GM18508 (cell line): ENCODE measurements around the gene MR1.

ENCODE experiments used
- ATAC-seq: cut with Tn5 transposase; IDR thresholded peaks from one replicate; pipeline ENCODE4 v1.9.1; 2021; ENCODE audit warnings: moderate number of reproducible peaks; ENCODE audit not compliant: insufficient read depth, unreplicated experiment

Gene MR1

DNA sequence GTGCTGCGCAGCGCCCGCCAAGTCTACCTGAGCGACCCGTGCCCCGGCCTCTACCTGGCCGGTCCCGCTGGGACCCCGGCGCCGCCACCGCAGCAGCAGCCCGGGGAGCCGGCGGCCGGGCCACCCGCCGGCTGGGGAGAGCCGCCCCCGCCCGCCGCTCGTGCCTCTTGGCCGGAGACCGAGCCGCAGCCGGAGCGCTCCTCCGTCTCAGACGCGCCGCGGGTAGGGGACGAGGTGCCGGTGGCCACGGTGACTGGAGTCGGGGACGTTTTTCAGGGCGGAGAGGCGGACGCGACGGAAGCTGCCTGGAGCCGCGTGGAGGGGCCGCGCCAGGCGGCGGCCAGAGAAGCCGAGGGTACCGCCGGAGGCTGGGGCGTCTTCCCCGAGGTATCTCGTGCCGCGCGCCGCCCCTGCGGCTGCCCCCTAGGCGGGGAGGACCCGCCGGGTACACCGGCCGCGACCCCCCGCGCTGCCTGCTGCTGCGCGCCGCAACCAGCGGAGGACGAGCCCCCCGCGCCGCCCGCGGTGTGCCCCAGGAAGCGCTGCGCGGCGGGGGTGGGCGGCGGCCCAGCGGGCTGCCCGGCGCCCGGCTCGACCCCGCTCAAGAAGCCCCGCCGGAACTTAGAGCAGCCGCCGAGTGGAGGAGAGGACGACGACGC lies 55.4 kb downstream of the MR1 start:
- no peak for ATAC-seq

DNA sequence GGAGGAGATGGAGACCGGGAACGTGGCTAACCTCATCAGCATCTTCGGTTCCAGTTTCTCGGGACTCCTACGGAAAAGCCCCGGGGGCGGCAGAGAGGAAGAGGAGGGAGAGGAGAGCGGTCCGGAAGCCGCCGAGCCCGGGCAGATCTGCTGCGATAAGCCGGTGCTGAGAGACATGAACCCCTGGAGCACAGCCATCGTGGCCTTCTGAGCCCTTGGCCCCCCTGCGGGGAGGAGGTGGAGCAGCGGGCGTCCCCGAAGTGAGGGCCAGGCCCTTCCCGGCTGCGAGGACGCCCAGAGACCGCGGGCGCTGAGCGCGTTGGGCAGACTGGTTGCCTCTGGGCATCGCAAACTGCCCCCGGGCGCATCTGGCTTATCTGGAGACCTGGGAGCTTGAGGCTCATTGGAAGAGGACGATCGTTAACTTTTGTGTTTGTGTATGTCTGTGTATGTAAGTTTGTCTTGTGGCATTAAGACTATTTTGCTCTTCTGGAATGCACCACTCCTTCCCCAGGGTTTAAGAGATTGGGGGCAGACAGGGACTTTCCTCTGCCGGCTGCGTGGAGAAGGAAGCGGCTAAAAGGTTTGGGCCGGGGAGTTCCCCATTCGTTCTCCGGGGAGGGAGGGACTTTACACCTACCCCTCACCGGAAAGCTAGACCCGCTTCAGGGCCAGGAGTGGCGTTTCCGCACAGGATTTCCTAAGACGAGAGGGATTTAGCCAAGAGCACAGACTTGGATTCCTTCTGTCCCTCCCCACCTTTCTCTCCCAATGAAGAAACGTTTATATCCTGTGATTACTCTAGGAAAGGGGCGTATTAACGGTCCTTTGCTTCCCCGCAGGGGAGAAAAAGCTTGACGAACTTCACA lies 56.1 kb downstream of the MR1 start:
- no peak for ATAC-seq

DNA sequence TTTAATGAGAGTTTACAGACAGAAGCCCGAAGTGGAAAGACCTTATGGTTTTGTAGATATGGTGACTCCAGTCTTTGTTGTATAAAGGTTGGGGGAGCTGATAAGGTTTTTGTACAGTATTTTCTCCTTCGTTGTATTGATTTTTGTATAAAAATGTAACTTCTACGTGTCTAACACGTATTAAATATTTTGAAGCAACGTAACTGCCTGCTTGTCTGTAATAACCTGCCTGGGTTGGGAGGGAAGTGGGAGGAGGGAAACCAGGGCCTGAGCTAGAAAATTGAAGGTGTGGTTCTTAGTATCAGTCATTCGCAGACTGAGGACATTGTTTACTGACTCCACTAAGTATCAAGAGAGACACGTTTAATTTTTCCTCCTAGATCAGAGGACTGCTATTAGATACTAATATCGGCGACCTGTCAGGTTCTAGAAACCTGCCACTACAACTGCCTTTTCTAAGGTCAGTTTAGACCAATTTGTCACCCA lies 56.9 kb downstream of the MR1 start:
- no peak for ATAC-seq

DNA sequence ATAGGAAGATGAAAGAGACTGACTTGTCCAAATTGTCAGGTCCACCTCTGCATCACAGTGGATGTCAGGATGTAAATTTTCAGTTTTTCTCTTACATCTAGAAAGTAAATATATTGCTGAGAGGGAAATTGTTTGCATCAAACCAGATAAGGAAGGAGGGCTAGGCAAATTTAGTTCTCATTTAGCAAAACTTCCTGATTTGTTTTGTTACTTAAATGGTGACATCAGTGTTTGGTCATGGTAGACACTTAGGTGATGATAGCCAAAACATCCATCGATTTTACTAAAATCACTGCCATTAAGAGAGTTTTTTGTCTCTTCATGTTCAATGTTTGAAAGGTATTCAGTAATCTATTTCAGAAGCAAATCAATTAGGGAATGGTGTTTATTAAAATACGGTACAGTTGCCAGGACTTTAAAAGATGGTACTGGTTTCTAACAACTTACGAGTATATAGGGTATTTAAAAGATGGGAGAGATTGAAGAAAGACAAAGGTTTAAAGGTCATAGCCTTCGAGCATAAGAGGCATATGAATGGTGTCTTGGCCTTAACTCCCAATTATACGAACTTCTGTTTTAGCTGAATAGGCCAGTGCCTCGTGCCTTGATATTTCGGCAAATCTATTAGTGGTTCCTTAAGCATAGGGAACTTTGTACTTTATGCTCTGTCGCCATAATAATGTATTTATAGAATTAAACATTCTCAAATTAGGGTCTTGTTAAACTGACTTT lies 57.7 kb downstream of the MR1 start:
- no peak for ATAC-seq

- ATAC-seq = no peak
Observed at GRCh38 chr1:181092056-181092455, 58.3 kb downstream of the MR1 start.

DNA sequence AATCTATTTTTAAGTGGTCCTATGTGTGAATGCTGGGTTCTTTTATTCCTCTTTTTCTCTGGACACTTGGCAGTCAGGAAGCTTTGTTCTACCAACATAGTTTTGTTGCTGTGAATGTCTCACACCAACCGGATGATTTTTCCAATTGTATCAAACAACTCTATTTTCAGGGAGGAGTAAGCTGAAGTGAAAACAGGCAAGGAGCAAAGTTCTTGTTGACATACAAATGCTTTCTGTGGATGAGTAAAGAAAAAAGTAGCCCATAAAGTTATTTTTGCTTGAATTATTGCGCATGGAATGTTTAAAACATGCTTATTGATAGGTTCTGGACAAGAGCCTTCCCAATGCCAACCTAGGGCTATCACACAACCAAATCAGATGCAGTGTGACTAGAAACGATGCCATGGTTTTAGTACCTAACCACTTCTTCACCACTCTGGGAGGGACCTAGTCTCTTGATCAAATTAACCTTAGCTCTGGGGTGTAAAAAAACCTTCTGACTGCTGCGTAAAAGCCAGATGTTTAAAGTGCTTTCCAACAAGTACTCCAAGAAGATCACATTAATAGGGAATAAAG lies 59.2 kb downstream of the MR1 start:
- ATAC-seq = no peak

DNA sequence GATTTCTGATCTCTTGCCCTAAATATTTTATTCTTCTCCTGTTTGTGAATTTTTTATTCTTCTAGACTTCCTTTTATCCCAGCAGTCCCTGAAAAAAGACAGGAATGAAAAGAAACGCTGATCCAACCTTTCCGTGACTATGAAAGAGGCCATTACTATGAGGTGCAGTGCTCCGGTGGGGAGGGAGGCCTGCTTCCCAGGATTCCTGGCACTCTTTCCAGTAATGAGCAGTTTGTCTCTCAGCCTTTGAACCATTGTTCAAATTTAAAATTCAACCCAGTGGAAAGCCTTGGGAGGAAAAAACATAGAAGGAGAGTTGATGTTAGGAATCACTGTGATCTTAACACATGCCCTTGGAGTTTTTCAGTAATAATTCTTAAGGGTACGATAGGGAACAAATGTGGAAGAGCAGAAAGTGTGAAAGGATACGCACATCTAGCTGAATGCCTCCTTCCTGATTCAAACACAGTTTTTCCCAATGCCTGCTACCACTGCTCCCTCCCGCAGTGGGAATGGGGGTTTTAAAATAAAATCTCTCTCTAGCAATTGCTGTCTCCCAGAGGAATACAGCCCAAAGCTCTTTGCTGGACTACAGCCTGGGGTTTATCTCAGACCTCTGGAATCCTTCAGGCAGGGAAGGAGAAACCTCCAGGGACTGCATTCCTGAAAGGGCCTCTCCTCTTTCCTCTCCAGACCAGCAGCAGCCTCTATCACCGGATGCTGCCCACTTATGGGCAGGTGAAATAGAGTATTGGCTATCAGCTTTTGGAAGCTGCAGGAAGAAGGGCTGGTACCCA lies 60.8 kb downstream of the MR1 start:
- ATAC-seq = no peak

- no peak for ATAC-seq
Observed at GRCh38 chr1:181095260-181095659, 61.5 kb downstream of the MR1 start.

DNA sequence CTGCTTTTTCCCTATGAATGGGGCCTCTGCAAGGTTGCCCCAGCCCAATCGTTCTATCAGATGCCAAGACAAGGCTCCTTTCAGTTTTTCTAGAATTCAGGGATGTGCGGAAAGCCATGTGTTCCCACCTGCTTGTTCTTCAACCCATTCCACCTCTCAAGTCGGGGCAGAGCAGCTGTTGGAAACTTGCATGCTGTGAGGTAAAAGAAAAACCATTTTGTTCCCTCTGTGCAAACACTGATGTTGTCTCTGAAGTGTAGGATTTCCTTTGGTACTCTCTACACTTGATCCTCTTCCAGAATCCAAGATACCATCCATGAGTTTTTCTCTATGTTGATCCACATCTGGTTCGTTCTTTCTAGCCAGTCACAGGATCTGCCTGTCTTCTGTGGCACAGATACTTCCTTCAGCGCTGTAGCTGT lies 62.0 kb downstream of the MR1 start:
- ATAC-seq = no peak

DNA sequence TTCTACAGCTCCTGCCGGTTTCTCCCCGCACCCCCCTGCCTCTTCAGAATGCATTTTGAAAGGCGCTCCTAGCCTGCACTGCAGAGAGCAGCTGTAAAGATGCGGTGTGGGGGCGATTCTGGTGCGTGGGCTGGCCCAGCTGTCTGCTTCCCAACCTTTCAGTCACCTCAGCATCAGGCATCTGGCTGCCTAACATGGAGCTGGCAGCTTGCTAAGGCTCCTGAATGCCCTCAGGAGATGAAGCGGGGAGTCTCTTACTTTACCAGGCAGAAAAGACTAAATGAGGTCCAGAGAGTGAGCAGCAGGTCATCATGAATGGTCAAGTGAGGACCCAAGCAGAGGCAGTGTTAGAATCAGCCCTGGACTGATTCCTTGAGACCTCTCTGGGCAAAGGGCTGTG lies 63.5 kb downstream of the MR1 start:
- no peak for ATAC-seq

GRCh38 chr1:181099152-181100014 lies 65.6 kb downstream of the MR1 start:
- ATAC-seq = peak; percentile 41

DNA sequence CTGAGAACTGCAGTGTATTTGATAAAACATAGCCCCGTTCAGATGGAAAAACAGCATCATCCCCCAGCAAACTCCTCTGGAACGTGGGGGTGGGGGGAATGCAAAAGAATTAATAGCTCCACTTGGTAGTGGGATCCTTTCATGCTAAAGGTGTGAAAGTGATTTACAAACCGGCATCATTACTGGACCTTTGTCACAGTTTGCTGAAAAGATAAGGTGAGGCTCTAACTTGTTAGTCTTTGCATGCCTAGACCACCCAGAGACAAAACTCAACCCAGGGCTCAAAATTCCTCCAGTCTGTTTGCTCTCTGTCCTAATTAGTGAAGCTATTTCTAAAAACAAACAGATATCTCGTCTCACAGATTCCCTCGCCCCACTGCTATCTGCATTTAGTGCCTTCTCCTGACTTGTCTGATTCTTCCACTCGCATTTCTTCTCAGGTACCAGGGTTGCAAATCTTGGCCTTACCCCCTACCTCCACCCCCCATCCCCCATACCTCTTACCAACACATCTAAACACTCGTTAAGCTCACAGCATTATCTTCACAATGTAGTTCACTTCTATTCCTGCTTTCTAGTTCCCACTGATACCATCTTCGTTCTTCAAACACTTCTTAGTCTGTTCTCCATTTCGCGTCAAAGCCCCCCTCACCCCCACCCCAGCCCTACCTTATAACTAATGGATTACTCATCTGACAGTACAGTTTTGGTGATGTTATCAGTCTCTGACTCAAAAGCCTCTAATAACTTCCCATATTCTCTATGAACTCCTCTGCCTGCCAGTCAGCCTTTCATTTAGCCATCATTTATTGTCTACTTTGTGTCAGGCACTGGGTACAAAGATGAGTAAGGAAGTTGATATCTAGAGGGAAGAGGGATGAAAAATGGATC lies 66.5 kb downstream of the MR1 start:
- no peak for ATAC-seq

DNA sequence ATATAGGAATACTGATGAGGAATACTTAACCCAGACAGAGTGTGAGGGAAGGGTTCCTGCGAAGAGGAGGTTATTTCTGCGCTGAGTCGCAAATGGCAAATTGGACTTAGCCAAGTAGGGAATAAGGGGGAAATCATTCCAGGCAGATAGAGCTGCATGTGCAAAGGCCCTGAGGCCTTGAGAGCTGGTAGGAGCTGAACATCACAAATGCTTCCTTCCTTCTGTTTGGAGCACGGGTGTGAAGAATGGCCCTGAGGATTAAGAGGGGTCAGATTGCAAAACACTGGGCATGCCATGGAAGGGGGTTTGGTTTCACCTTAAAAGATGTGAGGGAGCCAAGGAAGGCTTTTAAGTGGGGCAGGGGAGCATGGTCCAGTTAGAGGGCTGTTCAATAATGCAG lies 67.2 kb downstream of the MR1 start:
- ATAC-seq = no peak

GRCh38 chr1:181101581-181102226 lies 67.9 kb downstream of the MR1 start:
- ATAC-seq = no peak

DNA sequence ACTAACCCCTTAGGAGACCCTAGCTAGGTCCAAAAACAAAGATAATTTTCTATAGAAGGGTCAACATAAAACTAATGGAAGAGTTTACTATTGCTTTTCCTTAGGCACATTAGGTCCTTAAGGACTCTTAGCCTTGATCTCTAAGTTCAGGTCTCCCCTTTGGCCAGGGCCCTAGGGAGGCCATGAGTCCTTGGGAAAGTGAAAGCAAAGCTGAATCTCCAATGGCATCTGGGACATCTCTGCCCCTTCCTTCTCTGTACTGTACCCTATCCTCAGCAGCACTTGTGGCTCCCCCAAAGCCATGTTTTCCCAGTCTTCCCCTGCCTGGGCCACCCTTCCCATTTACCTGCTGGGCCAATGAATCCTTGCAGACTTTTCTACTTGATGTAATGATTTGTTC lies 69.1 kb downstream of the MR1 start:
- no peak for ATAC-seq

GRCh38 chr1:181103399-181103798 lies 69.6 kb downstream of the MR1 start:
- no peak for ATAC-seq

DNA sequence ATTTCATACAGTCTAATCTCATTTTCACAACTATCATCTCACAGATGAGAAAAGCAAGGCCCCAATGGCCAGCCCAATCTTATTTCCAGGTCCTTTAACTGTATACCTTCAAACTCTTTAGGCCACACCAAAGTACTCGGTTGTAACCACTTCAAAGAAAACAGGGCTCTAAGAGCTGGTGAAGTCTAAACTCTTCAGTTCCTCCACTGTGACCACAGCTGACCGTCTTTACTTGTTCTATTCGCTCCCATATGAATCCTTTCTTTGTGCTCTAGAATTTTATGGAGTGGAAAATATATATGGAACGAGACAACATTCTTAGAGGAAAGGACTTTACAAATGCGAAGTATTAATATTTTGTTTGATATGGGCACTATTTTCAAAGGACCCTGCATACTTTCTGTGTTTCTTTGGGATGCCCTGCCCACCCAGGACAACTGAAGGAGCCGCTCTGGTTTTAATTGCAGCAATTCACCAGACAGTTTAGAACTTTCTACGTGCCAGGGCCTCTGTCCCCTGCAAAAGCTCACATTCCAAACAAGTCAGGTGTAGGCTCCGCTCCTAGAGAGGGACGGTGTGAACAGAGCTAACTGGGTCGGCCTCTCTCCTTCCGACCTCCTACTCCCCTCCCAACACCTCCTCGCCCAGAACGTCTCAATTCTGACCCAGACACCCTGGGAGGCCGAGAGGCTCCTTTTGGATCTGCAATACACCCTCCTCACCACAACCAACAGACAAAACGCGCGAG lies 70.4 kb downstream of the MR1 start:
- no peak for ATAC-seq
